Measurements from ENCODE around the gene SLIT1. TPM values are rescaled to one million over a fixed set of nuclear protein-coding genes. Genes with fewer than 3 reads are reported as not detected.

SLIT1 gene
- total RNA-seq, 1 experiment from 2014 or later: 0.41 TPM

DNA sequence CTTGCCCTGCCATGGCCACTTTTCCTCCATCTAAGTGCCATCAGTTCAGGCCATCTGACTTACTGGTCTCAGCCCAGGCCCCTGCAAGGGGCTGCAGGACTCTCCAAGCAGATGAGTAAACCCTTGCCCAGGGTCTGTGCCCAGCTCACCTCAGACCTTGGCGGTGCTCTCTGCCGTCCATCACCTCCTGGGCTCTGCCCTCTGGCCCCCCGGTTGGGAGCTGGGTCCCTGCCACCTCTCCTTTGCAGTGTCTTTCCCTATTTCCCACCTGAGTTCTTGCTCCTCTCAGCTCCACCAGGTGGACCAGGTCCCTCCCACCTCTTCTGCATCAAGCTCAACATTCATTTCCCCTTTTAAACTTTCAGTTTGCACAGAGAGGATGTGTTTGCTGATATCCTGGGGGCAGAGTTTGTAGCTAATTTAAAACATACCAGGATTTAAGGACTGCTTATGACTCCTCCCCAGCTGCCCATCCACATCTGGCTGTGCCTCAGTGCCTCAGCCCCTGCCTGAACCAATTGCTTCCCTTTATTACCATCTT is 135.5 kb downstream of the SLIT1 start:
- H3K27me3 ChIP-seq (replicated peaks; ENCODE audit: control insufficient read depth, insufficient read depth, low read length): no peaks in the 10 kb centered on the region
- no peak overlapping the region for H3K4me3 ChIP-seq (ENCODE audit: low read depth, low read length)
- no peaks in the 10 kb centered on the region for H3K36me3 ChIP-seq (ENCODE audit: control insufficient read depth, insufficient read depth, low read length)
- no peaks in the 10 kb centered on the region for H3K9me3 ChIP-seq
- H3K27ac Mint-ChIP-seq (ENCODE audit: unreplicated experiment): no peak overlapping the region
- ChIA-PET POLR2A (no interaction called here), CTCF (interaction anchor here (0.6 to 1.0 kb wide), 3 partner anchors 31 to 61 kb away, joined by 3 read pairs; no protein-coding TSS in a partner anchor)
- no TSS peak for BruUV-seq (replicated peaks)
- no peaks in the 10 kb centered on the region for H3K4me1 ChIP-seq
- H3K36me3 Mint-ChIP-seq (ENCODE audit: insufficient read depth, unreplicated experiment): no peaks in the 10 kb centered on the region
- no peaks in the 10 kb centered on the region for H3K4me1 Mint-ChIP-seq (ENCODE audit: low read depth, unreplicated experiment)
- intact Hi-C loops (cut with micrococcal nuclease; ENCODE audit: unreplicated experiment): no loop called here
- TF ChIP-seq, protein P1, sequence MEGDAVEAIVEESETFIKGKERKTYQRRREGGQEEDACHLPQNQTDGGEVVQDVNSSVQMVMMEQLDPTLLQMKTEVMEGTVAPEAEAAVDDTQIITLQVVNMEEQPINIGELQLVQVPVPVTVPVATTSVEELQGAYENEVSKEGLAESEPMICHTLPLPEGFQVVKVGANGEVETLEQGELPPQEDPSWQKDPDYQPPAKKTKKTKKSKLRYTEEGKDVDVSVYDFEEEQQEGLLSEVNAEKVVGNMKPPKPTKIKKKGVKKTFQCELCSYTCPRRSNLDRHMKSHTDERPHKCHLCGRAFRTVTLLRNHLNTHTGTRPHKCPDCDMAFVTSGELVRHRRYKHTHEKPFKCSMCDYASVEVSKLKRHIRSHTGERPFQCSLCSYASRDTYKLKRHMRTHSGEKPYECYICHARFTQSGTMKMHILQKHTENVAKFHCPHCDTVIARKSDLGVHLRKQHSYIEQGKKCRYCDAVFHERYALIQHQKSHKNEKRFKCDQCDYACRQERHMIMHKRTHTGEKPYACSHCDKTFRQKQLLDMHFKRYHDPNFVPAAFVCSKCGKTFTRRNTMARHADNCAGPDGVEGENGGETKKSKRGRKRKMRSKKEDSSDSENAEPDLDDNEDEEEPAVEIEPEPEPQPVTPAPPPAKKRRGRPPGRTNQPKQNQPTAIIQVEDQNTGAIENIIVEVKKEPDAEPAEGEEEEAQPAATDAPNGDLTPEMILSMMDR (IDR thresholded peaks at IDR 0.05; ENCODE audit: insufficient read depth in 1 of 2, low read depth in 1 of 2, low read length in 1 of 2, severe bottlenecking in 1 of 2, unreplicated experiment in 1 of 2): no peak
- no peak overlapping the region for H3K4me3 Mint-ChIP-seq (ENCODE audit: unreplicated experiment)
- H3K9me3 Mint-ChIP-seq (ENCODE audit: unreplicated experiment): no peaks in the 10 kb centered on the region
- DNase-seq: no peak
- H3K27me3 Mint-ChIP-seq (ENCODE audit: insufficient read depth, unreplicated experiment): peaks cover 15% of the 10 kb centered on the region

DNA sequence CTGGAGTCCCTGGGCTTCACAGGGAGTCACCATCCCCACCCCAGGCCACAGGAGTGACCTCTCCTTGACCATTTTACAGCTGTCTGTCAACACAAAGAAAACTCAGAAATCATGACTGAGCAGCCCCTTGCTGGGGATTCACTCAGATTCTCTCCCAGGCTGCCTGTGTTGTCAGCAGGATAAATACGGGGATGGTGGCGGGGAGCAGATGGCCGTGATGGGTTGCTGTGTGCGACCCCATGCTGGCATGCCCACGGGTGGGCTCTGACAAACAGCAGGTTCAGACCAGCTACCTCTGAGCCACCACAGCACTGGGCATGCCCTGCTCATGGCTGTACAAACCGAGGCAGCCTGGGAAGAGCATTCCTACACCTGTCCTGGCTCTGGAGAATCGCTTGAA is 136.1 kb downstream of the SLIT1 start:
- H3K9me3 Mint-ChIP-seq (ENCODE audit: unreplicated experiment): no peaks in the 10 kb centered on the region
- ChIA-PET POLR2A (no interaction called here), CTCF (interaction anchor here (0.7 to 1.0 kb wide), 2 partner anchors 30 to 62 kb away, joined by 3 read pairs; no protein-coding TSS in a partner anchor)
- H3K27ac Mint-ChIP-seq (ENCODE audit: unreplicated experiment): no peak overlapping the region
- H3K9me3 ChIP-seq: no peaks in the 10 kb centered on the region
- H3K4me3 ChIP-seq (ENCODE audit: low read depth, low read length): no peak overlapping the region
- no peaks in the 10 kb centered on the region for H3K36me3 Mint-ChIP-seq (ENCODE audit: insufficient read depth, unreplicated experiment)
- no peak overlapping the region for H3K4me3 Mint-ChIP-seq (ENCODE audit: unreplicated experiment)
- TF ChIP-seq, protein P1 (IDR thresholded peaks at IDR 0.05; ENCODE audit: insufficient read depth in 1 of 2, low read depth in 1 of 2, low read length in 1 of 2, severe bottlenecking in 1 of 2, unreplicated experiment in 1 of 2): no peak
- peaks cover 15% of the 10 kb centered on the region for H3K27me3 Mint-ChIP-seq (ENCODE audit: insufficient read depth, unreplicated experiment)
- no peaks in the 10 kb centered on the region for H3K4me1 ChIP-seq
- no peaks in the 10 kb centered on the region for H3K27me3 ChIP-seq (replicated peaks; ENCODE audit: control insufficient read depth, insufficient read depth, low read length)
- no TSS peak for BruUV-seq (replicated peaks)
- DNase-seq: no peak
- intact Hi-C loops (cut with micrococcal nuclease; ENCODE audit: unreplicated experiment): no loop called here
- no peaks in the 10 kb centered on the region for H3K4me1 Mint-ChIP-seq (ENCODE audit: low read depth, unreplicated experiment)
- no peaks in the 10 kb centered on the region for H3K36me3 ChIP-seq (ENCODE audit: control insufficient read depth, insufficient read depth, low read length)

DNA sequence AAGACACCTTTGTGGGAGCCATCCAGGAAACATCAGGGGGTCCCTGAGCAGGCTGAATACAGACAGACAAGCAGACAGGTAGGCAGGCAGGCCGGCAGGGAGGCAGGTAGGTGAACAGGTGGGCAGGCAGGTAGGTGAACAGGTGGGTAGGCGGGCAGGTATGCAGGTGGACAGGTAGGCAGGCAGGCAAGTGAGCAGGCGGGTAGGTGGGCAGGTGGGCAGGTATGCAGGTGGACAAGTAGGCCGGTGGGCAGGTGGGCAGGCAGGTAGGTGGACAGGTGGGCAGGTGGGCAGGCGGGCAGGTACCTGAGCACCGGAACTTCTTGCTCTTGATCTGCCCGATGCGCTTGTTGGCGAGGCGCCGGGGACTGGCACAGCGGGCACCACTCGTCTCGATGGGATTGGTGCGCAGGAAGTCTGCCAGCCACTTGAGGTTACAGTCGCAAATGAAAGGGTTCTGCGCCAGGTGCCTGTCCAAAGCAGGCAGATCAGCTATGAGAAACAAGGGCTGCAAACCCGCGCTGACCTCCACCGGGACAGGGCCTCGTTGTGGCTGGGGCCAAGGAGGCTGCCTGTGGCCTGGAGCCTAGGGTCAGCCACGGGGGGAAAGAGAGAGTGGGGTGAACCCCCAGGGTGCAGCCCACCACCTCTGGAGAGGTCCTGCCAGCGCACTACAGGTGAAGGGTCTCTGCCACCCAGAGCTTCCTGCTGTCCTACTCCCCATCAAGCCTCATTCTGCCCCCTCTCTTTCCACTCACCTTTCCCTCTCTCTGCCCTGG is 136.9 kb downstream of the SLIT1 start:
- no TSS peak for BruUV-seq (replicated peaks)
- Mint-ChIP-seq H3K27ac (ENCODE audit: unreplicated experiment) (no peak overlapping the region), H3K9me3 (ENCODE audit: unreplicated experiment) (no peaks in the 10 kb centered on the region), H3K4me1 (ENCODE audit: low read depth, unreplicated experiment) (no peaks in the 10 kb centered on the region), H3K27me3 (ENCODE audit: insufficient read depth, unreplicated experiment) (peaks cover 15% of the 10 kb centered on the region), H3K36me3 (ENCODE audit: insufficient read depth, unreplicated experiment) (no peaks in the 10 kb centered on the region), H3K4me3 (ENCODE audit: unreplicated experiment) (no peak overlapping the region)
- Histone ChIP-seq H3K9me3 (no peaks in the 10 kb centered on the region), H3K4me3 (ENCODE audit: low read depth, low read length) (no peak overlapping the region), H3K27me3 (replicated peaks; ENCODE audit: control insufficient read depth, insufficient read depth, low read length) (no peaks in the 10 kb centered on the region; the same call in 1 of the 2 replicates), H3K36me3 (ENCODE audit: control insufficient read depth, insufficient read depth, low read length) (no peaks in the 10 kb centered on the region), H3K4me1 (no peaks in the 10 kb centered on the region)
- DNase-seq: no peak
- ChIA-PET POLR2A (no interaction called here), CTCF (no interaction called here)
- TF ChIP-seq, protein P1 (IDR thresholded peaks at IDR 0.05; ENCODE audit: insufficient read depth in 1 of 2, low read depth in 1 of 2, low read length in 1 of 2, severe bottlenecking in 1 of 2, unreplicated experiment in 1 of 2): no peak
- intact Hi-C loops (cut with micrococcal nuclease; ENCODE audit: unreplicated experiment): no loop called here

Measured in Caco-2 (cell line).